8988T (cell line): Measurements from ENCODE around the gene CDK11B.

ENCODE experiments used
- DNase-seq: peaks from one replicate; pipeline ENCODE4 v3.0.0; 2011

CDK11B gene

GRCh38 chr1:1614204-1614953 is 44.4 kb downstream of the CDK11B start:
- no peak for DNase-seq

- no peak for DNase-seq
Observed at GRCh38 chr1:1613509-1614082, 45.2 kb downstream of the CDK11B start.

- DNase-seq = no peak
Observed at GRCh38 chr1:1612104-1612400, 46.8 kb downstream of the CDK11B start.

- DNase-seq = no peak
Observed at GRCh38 chr1:1610796-1611195, 48.0 kb downstream of the CDK11B start.

DNA sequence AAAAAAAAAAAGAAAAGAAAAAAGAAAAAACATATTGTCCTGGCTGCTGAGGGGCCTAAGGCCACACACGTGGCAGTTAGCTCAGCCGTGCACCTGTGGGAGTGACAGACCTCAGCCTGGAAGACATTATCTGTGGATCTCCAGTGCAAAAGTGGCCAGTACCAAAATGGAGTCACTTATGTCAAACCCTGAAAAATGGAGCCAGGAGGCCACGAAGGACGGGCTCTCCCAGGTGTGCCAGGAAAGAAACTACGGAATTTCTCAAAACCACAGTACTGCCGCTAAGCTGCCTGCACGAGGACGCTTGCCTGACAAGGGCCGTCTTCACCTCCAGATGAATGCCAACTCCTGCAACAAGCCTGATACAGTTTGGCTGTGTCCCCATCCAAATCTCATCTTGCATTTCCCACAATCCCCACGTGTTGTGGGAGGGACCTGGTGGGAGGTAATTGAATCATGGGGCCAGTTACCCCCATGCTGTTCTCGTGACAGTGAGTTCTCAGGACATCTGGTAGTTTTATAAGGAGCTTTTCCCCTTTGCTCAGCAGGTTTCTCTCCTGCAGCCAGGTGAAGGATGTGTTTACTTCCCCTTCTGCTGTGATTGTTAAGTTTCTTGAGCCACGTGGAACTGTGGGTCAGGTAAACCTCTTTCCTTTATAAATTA is 48.9 kb downstream of the CDK11B start:
- DNase-seq = no peak

DNA sequence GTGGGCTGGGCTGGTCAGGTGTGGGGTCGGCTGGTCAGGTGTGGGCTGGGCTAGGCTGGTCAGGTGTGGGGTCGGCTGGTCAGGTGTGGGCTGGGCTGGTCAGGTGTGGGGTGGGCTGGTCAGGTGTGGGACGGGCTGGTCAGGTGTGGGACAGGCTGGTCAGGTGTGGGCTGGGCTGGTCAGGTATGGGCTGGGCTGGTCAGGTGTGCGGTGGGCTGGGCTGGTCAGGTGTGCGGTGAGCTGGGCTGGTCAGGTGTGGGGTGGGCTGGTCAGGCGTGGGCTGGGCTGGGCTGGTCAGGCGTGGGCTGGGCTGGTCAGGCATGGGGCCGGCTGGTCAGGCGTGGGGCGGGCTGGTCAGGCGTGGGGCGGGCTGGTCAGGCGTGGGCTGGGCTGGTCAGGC is 52.6 kb downstream of the CDK11B start:
- no peak for DNase-seq

GRCh38 chr1:1605724-1606123 is 53.1 kb downstream of the CDK11B start:
- no peak for DNase-seq

DNA sequence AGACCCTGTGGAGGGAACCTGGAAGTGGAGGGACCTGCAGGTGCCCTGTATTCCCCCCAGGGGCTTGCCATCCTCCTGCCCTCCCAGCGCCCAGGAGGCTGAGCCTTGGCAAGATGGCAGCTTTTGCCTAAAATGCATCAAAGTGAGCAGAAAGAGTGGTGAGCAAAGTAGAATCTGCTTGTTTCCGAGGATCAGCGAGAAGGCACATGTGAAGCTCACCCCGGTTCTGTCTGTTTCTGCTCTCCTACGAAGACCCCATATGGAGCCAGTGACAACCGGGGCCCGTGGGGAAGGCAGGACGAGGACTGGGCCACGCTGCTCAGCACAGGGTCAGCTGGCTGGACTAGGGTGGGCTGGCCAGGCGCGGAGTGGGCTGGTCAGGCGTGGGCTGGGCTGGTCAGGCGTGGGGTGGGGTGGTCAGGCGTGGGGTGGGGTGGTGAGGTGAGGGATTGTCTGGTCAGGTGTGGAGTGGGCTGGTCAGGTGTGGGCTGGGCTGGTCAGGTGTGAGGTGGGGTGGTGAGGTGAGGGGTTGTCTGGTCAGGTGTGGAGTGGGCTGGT is 53.7 kb downstream of the CDK11B start:
- peak; percentile 43 for DNase-seq

GRCh38 chr1:1604374-1605033 is 54.3 kb downstream of the CDK11B start:
- DNase-seq = peak; percentile 14

DNA sequence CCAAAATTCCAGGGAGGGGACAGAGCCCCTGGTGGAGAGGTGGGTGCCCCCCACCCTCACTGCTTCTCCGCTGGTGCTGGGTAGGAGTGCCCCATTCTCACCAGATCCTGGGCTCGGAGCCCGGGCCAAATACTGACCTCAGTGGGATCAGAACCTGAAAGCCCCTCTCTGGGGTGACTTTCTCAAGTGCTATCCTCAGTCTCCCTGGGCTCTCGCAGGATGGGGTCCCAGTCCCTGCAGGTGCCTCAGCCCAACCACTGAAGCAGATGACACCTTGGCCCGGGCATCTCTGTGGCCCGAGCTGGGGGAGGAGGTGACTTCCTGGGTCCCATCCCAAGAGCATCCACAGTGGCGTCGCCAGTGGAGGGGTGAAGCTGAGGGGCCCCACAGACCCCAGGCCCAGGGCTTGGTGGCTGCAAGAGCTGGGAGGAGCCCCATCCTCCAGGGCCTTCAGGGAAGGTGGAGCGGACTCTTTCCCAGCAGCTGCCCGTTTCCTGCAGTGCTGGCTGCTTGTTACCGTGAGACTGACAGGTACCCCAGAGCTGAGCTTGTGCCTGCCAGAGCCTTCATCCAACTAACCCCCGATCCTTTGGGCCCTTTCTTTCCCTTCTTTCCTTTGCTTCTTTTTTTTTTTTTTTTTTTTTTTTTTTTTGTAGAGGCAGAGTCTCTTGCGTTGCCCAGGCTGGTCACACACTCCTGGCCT is 55.0 kb downstream of the CDK11B start:
- DNase-seq = peak; percentile 40

GRCh38 chr1:1602968-1603506 is 55.8 kb downstream of the CDK11B start:
- peak; percentile 46 for DNase-seq

- peak; percentile 53 for DNase-seq
Observed at GRCh38 chr1:1602304-1602967, 56.4 kb downstream of the CDK11B start.

GRCh38 chr1:1601564-1602303 is 57.1 kb downstream of the CDK11B start:
- peak; percentile 28 for DNase-seq

DNA sequence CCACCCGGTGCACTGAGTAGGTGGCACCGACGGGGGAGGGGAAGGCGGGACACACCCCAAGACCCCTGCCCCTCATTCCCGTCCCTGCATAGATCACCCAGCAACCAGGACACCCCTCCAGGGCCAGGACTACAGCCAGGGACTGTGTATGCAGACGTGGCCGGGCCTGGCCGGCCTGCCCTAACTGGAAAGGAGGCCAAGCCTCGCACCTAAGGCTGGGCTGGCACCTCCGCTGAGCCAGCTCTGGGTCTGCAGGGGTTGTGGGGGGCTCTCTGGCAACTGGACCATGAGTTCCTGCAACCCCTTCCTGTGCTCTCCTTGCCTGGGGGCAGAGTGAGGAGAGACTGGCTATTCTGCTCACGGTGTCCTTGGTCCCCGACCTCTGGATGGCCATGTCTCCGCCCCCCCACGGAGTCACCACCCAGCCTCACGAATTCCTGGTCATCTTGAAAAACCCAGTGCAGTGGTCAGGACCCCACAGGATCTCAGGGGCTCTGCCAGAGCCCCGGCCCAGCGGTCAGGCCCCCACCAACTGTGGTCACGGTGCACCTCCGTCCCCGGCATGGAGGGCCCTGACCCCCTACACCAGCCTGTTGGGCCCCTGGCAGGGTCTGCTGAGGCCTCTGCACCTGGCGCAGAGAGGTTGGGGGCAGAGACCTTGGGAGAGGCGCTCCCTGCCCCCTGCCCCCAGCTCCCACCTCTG is 57.8 kb downstream of the CDK11B start:
- peak; percentile 39 for DNase-seq

- peak; percentile 28 for DNase-seq
Observed at GRCh38 chr1:1599935-1600860, 58.6 kb downstream of the CDK11B start, which contains the start of gene FNDC10. TSS of gene FNDC10 (minus strand) at chr1:1600135. CDS start at chr1:1600015, 120 bp downstream.

- DNase-seq = peak; percentile 47
Observed at GRCh38 chr1:1599030-1599934, 59.5 kb downstream of the CDK11B start.

DNA sequence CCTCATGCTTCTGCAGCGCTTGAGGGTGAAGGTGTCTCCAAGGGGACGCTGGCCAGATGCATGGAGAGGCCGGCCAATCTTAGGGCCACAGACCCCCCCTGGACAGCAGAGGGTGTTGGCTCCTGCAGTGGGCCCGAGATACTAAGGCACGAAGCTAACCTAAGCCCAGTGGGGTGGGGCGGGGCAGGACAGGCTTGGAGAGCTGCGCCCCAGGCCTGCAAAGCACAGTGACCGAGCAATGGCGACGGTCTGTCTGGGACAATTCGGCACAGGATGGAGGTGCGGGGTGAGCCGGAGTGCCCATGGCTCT is 60.1 kb downstream of the CDK11B start:
- DNase-seq = no peak

DNA sequence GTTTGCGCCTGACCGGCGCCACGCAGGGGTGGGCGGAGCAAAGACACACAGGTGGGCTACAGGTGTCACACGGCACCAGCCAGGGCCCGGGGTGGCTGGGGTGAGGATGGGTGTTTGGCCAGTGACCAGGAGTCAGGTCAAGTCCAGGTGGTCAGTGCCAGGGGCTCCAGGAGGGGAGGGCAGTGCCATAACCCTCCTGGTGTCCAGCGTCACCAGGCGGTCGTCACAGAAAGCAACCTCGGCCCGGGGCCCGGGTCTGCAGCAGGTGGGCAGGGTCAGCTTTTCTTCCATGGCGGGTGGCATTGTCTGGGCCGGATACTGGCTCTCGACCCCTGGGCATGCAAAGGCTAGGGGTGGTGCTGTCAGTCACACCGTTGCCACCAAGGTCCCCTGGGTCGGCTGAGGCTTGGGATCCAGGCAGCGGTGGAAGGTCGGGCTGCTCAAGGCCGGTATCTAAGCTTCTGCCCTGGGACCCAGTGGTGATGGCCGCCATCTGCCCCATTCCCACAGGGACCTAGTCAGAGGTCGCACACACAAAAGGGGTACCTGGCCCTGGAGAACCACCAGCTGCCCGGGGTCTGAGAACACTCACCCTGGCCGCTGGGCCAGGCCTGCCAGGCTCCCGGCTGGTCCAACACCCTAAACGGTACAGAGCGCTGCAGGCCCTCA is 60.6 kb downstream of the CDK11B start:
- peak; percentile 33 for DNase-seq
